H9 (cell line): ENCODE results near the gene AKAP1. TPM values are rescaled to one million over a fixed set of nuclear protein-coding genes. Genes with fewer than 3 reads are reported as not detected.

ENCODE experiments used
- DNase-seq: peaks from one replicate; pipeline ENCODE4 v3.0.0-alpha.2; 2017
- H2AFZ ChIP-seq: one replicate; pipeline ENCODE4 v1.6.1; 2013; ENCODE audit warnings: mild to moderate bottlenecking, low read length, control low read depth, moderate library complexity
- H2AK5ac ChIP-seq: 2 replicates; pipeline ENCODE4 v1.6.1; 2013; ENCODE audit warnings: low read length, control low read depth, mixed read lengths; ENCODE audit not compliant: insufficient read length
- H2BK120ac ChIP-seq: one replicate; pipeline ENCODE4 v1.6.1; 2013; ENCODE audit warnings: low read depth, mild to moderate bottlenecking, low read length, control low read depth, inconsistent platforms; ENCODE audit not compliant: poor library complexity, severe bottlenecking
- H2BK12ac ChIP-seq: 2 replicates; pipeline ENCODE4 v1.6.1; 2013; ENCODE audit warnings: low read length, control low read depth, mixed read lengths, low read depth; ENCODE audit not compliant: insufficient read length
- H2BK15ac ChIP-seq: 2 replicates; pipeline ENCODE4 v1.6.1; 2013; ENCODE audit warnings: low read depth, low read length, control low read depth
- H2BK20ac ChIP-seq: one replicate; pipeline ENCODE4 v1.6.1; 2013; ENCODE audit warnings: low read depth, mild to moderate bottlenecking, low read length, control low read depth, inconsistent platforms; ENCODE audit not compliant: poor library complexity, severe bottlenecking
- H2BK5ac ChIP-seq: 2 replicates; pipeline ENCODE4 v1.6.1; 2013; ENCODE audit warnings: low read length, control low read depth, mixed read lengths; ENCODE audit not compliant: insufficient read length
- H3K14ac ChIP-seq: 2 replicates; pipeline ENCODE4 v1.6.1; 2013; ENCODE audit warnings: low read length, control low read depth; ENCODE audit not compliant: insufficient read depth
- H3K18ac ChIP-seq: 2 replicates; pipeline ENCODE4 v1.6.1; 2013; ENCODE audit warnings: low read depth, mild to moderate bottlenecking, mixed read lengths, low read length, control low read depth; ENCODE audit not compliant: insufficient read length
- H3K23ac ChIP-seq: 2 replicates; pipeline ENCODE4 v1.6.1; 2013; ENCODE audit warnings: low read length, control low read depth, mixed read lengths, low read depth; ENCODE audit not compliant: insufficient read length
- H3K23me2 ChIP-seq: 2 replicates; pipeline ENCODE4 v1.6.1; 2013; ENCODE audit warnings: low read depth, mild to moderate bottlenecking, mixed read lengths, low read length, control low read depth; ENCODE audit not compliant: insufficient read length, poor library complexity, severe bottlenecking
- H3K27ac ChIP-seq: 2 replicates; pipeline ENCODE4 v1.5.1; 2013; ENCODE audit warnings: low read length, control low read depth, mixed read lengths, low read depth; ENCODE audit not compliant: insufficient read length
- H3K27me3 ChIP-seq: 2 replicates; pipeline ENCODE4 v1.6.1; 2013; ENCODE audit warnings: low read length, control low read depth, inconsistent platforms; ENCODE audit not compliant: insufficient read depth
- H3K4ac ChIP-seq: 2 replicates; pipeline ENCODE4 v1.6.1; 2013; ENCODE audit warnings: low read depth, mild to moderate bottlenecking, control low read depth, inconsistent platforms, low read length, moderate library complexity
- H3K4me1 ChIP-seq: 2 replicates; pipeline ENCODE4 v1.6.1; 2013; ENCODE audit warnings: low read length, control low read depth, inconsistent platforms; ENCODE audit not compliant: insufficient read depth
- H3K4me2 ChIP-seq: 2 replicates; pipeline ENCODE4 v1.6.1; 2013; ENCODE audit warnings: low read length, control low read depth, mixed read lengths; ENCODE audit not compliant: insufficient read length, insufficient read depth
- H3K56ac ChIP-seq: 2 replicates; pipeline ENCODE4 v1.6.1; 2013; ENCODE audit warnings: low read depth, mild to moderate bottlenecking, mixed read lengths, low read length, control low read depth; ENCODE audit not compliant: insufficient read length
- H3K79me1 ChIP-seq: 2 replicates; pipeline ENCODE4 v1.6.1; 2013; ENCODE audit warnings: low read depth, mild to moderate bottlenecking, moderate library complexity, low read length, control low read depth, inconsistent platforms; ENCODE audit not compliant: insufficient read depth, poor library complexity, severe bottlenecking
- H3K79me2 ChIP-seq: 2 replicates; pipeline ENCODE4 v1.6.1; 2013; ENCODE audit warnings: low read length, control low read depth, inconsistent platforms; ENCODE audit not compliant: insufficient read depth
- H3K9ac ChIP-seq: 2 replicates; pipeline ENCODE4 v1.6.1; 2013; ENCODE audit warnings: low read length, control low read depth, mixed read lengths; ENCODE audit not compliant: insufficient read length; ENCODE audit errors: extremely low read depth
- H3K9me3 ChIP-seq: one replicate; pipeline ENCODE4 v1.6.1; 2013; ENCODE audit warnings: low read depth, low read length, inconsistent platforms; ENCODE audit not compliant: control insufficient read depth
- H3T11ph ChIP-seq: one replicate; pipeline ENCODE4 v1.6.1; 2013; ENCODE audit warnings: mild to moderate bottlenecking, low read length, control low read depth, inconsistent platforms
- H4K20me1 ChIP-seq: one replicate; pipeline ENCODE4 v1.6.1; 2013; ENCODE audit not compliant: control insufficient read depth, insufficient read length, insufficient read depth
- H4K5ac ChIP-seq: 2 replicates; pipeline ENCODE4 v1.6.1; 2013; ENCODE audit warnings: low read depth, mild to moderate bottlenecking, mixed read lengths, low read length, control low read depth; ENCODE audit not compliant: insufficient read length
- H4K8ac ChIP-seq: replicated peaks from 2 replicates; pipeline ENCODE4 v1.6.1; 2013; ENCODE audit warnings: low read length, control low read depth, mixed read lengths, low read depth; ENCODE audit not compliant: insufficient read length
- H4K91ac ChIP-seq: 2 replicates; pipeline ENCODE4 v1.6.1; 2013; ENCODE audit warnings: low read depth, mild to moderate bottlenecking, moderate library complexity, mixed read lengths, low read length, control low read depth; ENCODE audit not compliant: insufficient read length
- H3K27ac Mint-ChIP-seq, 3 experiments: 2 replicates in 2 of 3; 3 replicates in 1 of 3; pipeline ENCODE4 v1.8.0; 2020 to 2021; ENCODE audit warnings: mixed read lengths in 3 of 3, mild to moderate bottlenecking in 1 of 3, moderate library complexity in 1 of 3
- H3K27me3 Mint-ChIP-seq: 2 replicates; pipeline ENCODE4 v1.8.0; 2021; ENCODE audit warnings: low read depth, mild to moderate bottlenecking, moderate library complexity, mixed read lengths
- H3K36me3 Mint-ChIP-seq, 3 experiments: 2 replicates in 2 of 3; 3 replicates in 1 of 3; pipeline ENCODE4 v1.8.0; 2020 to 2021; ENCODE audit warnings: low read depth in 3 of 3, mixed read lengths in 3 of 3; ENCODE audit not compliant: insufficient read depth in 1 of 3
- H3K4me1 Mint-ChIP-seq, 2 experiments: 2 replicates each; pipeline ENCODE4 v1.8.0; 2020; ENCODE audit warnings: mixed read lengths in 2 of 2
- H3K4me3 Mint-ChIP-seq, 2 experiments: 2 replicates in 1 of 2; 3 replicates in 1 of 2; pipeline ENCODE4 v1.8.0; 2020 to 2021; ENCODE audit warnings: mild to moderate bottlenecking in 2 of 2, mixed read lengths in 2 of 2, moderate library complexity in 1 of 2
- H3K9me3 Mint-ChIP-seq, 2 experiments: 2 replicates in 1 of 2; 3 replicates in 1 of 2; pipeline ENCODE4 v1.8.0; 2020; ENCODE audit warnings: mild to moderate bottlenecking in 2 of 2, mixed read lengths in 2 of 2, moderate library complexity in 1 of 2
- WGBS: extraction: QIAGEN DNeasy Blood & Tissue Kit; methylation state at CpG from one replicate; pipeline ENCODE4 v1.1.7; 2013; ENCODE audit warnings: missing lambda C conversion rate, low lambda C conversion rate, mixed read lengths; ENCODE audit not compliant: insufficient read length; ENCODE audit errors: extremely low coverage; 5-methylcytosine and 5-hydroxymethylcytosine counted together
- total RNA-seq: library from RNA; stranded (reverse); gene quantifications from 2 replicates; pipeline ENCODE4 v1.2.1, GENCODE V29; 2021
- TF ChIP-seq, protein P1 (sequence below): fragments of 200-600 bp; sonication (generic); conservative IDR thresholded peaks from 3 replicates; pipeline ENCODE4 v1.8.0; 2021; ENCODE audit warnings: antibody characterized with exemption, mild to moderate bottlenecking

The AKAP1 gene
- total RNA-seq, 1 experiment from 2014 or later = 61.2 TPM

DNA sequence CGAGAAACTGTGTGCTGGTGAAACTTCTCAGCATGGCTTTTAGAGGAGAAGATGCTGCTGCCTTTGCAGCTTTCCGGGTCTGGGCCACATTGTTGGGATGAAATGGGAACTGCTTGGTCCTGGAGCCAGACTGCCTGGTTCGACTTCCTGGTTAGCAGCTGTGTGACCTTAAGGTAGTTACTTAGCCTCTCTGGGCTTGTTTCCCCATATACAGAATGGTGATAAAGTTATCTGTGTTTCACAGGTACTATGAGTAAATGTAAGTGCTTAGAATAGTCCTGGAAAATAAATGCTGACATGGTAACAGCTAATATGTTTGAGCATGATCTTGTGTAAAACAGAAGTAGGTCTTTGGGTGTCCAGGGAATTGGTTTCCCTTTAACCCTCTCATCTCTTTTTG is 26.3 kb downstream of the AKAP1 start:
- peaks cover 39 to 63% (median 55%) of the 10 kb centered on the region in 3 experiments for H3K36me3 Mint-ChIP-seq
- H3K27ac ChIP-seq = no peak overlapping the region

More for the DNA sequence above, 26.3 kb downstream of the AKAP1 start:
- Histone ChIP-seq H3K27me3 (no peaks in the 10 kb centered on the region), H2AK5ac (no peak overlapping the region), H3T11ph (no peak overlapping the region), H3K9me3 (no peaks in the 10 kb centered on the region), H2BK120ac (no peak overlapping the region), H4K8ac (no peak overlapping the region), H3K4me1 (peaks cover 2% of the 10 kb centered on the region; the same call in 1 of the 2 replicates), H4K91ac (no peak overlapping the region), H3K79me1 (peaks cover 6% of the 10 kb centered on the region), H4K20me1 (peaks cover 2% of the 10 kb centered on the region), H4K5ac (no peak overlapping the region), H3K18ac (no peak overlapping the region), H3K23me2 (no peaks in the 10 kb centered on the region), H3K9ac (no peak overlapping the region), H3K23ac (no peak overlapping the region), H3K4me2 (no peak overlapping the region), H3K56ac (no peak overlapping the region), H2BK15ac (no peak overlapping the region), H3K14ac (no peak overlapping the region; the same call in 1 of the 2 replicates), H2BK5ac (no peak overlapping the region), H3K4ac (no peak overlapping the region), H2AFZ (no peak overlapping the region), H2BK20ac (no peak overlapping the region), H3K79me2 (no peaks in the 10 kb centered on the region; the same call in 1 of the 2 replicates), H2BK12ac (no peak overlapping the region)
- no peak for DNase-seq
- TF ChIP-seq, protein P1, sequence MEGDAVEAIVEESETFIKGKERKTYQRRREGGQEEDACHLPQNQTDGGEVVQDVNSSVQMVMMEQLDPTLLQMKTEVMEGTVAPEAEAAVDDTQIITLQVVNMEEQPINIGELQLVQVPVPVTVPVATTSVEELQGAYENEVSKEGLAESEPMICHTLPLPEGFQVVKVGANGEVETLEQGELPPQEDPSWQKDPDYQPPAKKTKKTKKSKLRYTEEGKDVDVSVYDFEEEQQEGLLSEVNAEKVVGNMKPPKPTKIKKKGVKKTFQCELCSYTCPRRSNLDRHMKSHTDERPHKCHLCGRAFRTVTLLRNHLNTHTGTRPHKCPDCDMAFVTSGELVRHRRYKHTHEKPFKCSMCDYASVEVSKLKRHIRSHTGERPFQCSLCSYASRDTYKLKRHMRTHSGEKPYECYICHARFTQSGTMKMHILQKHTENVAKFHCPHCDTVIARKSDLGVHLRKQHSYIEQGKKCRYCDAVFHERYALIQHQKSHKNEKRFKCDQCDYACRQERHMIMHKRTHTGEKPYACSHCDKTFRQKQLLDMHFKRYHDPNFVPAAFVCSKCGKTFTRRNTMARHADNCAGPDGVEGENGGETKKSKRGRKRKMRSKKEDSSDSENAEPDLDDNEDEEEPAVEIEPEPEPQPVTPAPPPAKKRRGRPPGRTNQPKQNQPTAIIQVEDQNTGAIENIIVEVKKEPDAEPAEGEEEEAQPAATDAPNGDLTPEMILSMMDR = no peak
- H3K9me3 Mint-ChIP-seq = no peaks in the 10 kb centered on the region
- H3K4me1 Mint-ChIP-seq = peaks cover 44 to 55% of the 10 kb centered on the region in 2 experiments
- H3K27ac Mint-ChIP-seq = no peak overlapping the region
- no peak overlapping the region for H3K4me3 Mint-ChIP-seq
- no peaks in the 10 kb centered on the region for H3K27me3 Mint-ChIP-seq
- no CpG with 5 or more reads among the region's 3 CpGs for WGBS
